ENCODE data around the gene GPC6.

The GPC6 gene

GRCh38 chr13:94415500-94416237 lies 1189.1 kb downstream of the GPC6 start:
- TF ChIP-seq CTCF (IDR thresholded peaks at IDR 0.05; ENCODE audit: poor library complexity, severe bottlenecking): no peak

GRCh38 chr13:94416454-94417080 lies 1190.0 kb downstream of the GPC6 start:
- Histone ChIP-seq H3K27me3 (ENCODE audit: insufficient read depth, poor library complexity, severe bottlenecking) (peaks cover 13% of the 10 kb centered on the region), H3K36me3 (ENCODE audit: low read depth) (no peaks in the 10 kb centered on the region), H3K27ac (ENCODE audit: poor library complexity, severe bottlenecking) (no peak overlapping the region), H3K9me3 (ENCODE audit: severe bottlenecking) (no peaks in the 10 kb centered on the region), H3K4me3 (ENCODE audit: severe bottlenecking) (no peak overlapping the region), H3K4me1 (ENCODE audit: insufficient read depth, poor library complexity, severe bottlenecking) (no peaks in the 10 kb centered on the region)
- ATAC-seq (ENCODE audit: low read depth) (no peak), DNase-seq (ENCODE audit: low spot score) (no peak)
- no peak for TF ChIP-seq CTCF (IDR thresholded peaks at IDR 0.05; ENCODE audit: poor library complexity, severe bottlenecking)

More at GRCh38 chr13:94415500-94416237, 1189.1 kb downstream of the GPC6 start:
- H3K4me3 ChIP-seq (ENCODE audit: severe bottlenecking): no peak overlapping the region
- peaks cover 13% of the 10 kb centered on the region for H3K27me3 ChIP-seq (ENCODE audit: insufficient read depth, poor library complexity, severe bottlenecking)
- no peak overlapping the region for H3K27ac ChIP-seq (ENCODE audit: poor library complexity, severe bottlenecking)
- H3K9me3 ChIP-seq (ENCODE audit: severe bottlenecking): no peaks in the 10 kb centered on the region
- DNase-seq (ENCODE audit: low spot score) (no peak), ATAC-seq (ENCODE audit: low read depth) (no peak)
- H3K4me1 ChIP-seq (ENCODE audit: insufficient read depth, poor library complexity, severe bottlenecking): no peaks in the 10 kb centered on the region
- no peaks in the 10 kb centered on the region for H3K36me3 ChIP-seq (ENCODE audit: low read depth)

- ATAC-seq (ENCODE audit: low read depth): no peak
Observed at GRCh38 chr13:94417294-94417693, 1190.7 kb downstream of the GPC6 start.

GRCh38 chr13:94419304-94419924 lies 1192.8 kb downstream of the GPC6 start:
- no peak overlapping the region for H3K27ac ChIP-seq (ENCODE audit: poor library complexity, severe bottlenecking)
- H3K36me3 ChIP-seq (ENCODE audit: low read depth): no peaks in the 10 kb centered on the region
- TF ChIP-seq CTCF (IDR thresholded peaks at IDR 0.05; ENCODE audit: poor library complexity, severe bottlenecking): no peak
- no peaks in the 10 kb centered on the region for H3K4me1 ChIP-seq (ENCODE audit: insufficient read depth, poor library complexity, severe bottlenecking)
- DNase-seq (ENCODE audit: low spot score) (no peak), ATAC-seq (ENCODE audit: low read depth) (0 out of 3 replicates have a peak, but pooled peaks have one; percentile 35)
- H3K9me3 ChIP-seq (ENCODE audit: severe bottlenecking): no peaks in the 10 kb centered on the region
- peaks cover 7% of the 10 kb centered on the region for H3K27me3 ChIP-seq (ENCODE audit: insufficient read depth, poor library complexity, severe bottlenecking)
- H3K4me3 ChIP-seq (ENCODE audit: severe bottlenecking): no peak overlapping the region

More at GRCh38 chr13:94417294-94417693, 1190.7 kb downstream of the GPC6 start:
- no peaks in the 10 kb centered on the region for H3K36me3 ChIP-seq (ENCODE audit: low read depth)
- no peak for DNase-seq (ENCODE audit: low spot score)
- no peak overlapping the region for H3K4me3 ChIP-seq (ENCODE audit: severe bottlenecking)
- H3K27me3 ChIP-seq (ENCODE audit: insufficient read depth, poor library complexity, severe bottlenecking): peaks cover 13% of the 10 kb centered on the region
- H3K27ac ChIP-seq (ENCODE audit: poor library complexity, severe bottlenecking): no peak overlapping the region
- TF ChIP-seq CTCF (IDR thresholded peaks at IDR 0.05; ENCODE audit: poor library complexity, severe bottlenecking): no peak
- H3K9me3 ChIP-seq (ENCODE audit: severe bottlenecking): no peaks in the 10 kb centered on the region
- no peaks in the 10 kb centered on the region for H3K4me1 ChIP-seq (ENCODE audit: insufficient read depth, poor library complexity, severe bottlenecking)
